KMS-11 (cell line): ENCODE measurements around the gene NEDD9.

Experiments used
- H2AFZ ChIP-seq: fragments of 200-600 bp; sonication (generic); 2 replicates; pipeline ENCODE4 v1.6.1; 2016; ENCODE audit warnings: antibody characterized with exemption, mixed run types, low read depth
- H3K27ac ChIP-seq: fragments of 200-600 bp; sonication (generic); 2 replicates; pipeline ENCODE4 v1.6.1; 2016; ENCODE audit warnings: mild to moderate bottlenecking, mixed run types
- H3K27me3 ChIP-seq: fragments of 200-600 bp; sonication (generic); 2 replicates; pipeline ENCODE4 v1.6.1; 2017; ENCODE audit warnings: mild to moderate bottlenecking, low read depth, mixed run types, moderate library complexity; ENCODE audit not compliant: insufficient read depth
- H3K36me3 ChIP-seq: fragments of 200-600 bp; sonication (generic); 2 replicates; pipeline ENCODE4 v1.6.1; 2017; ENCODE audit warnings: mild to moderate bottlenecking, mixed run types; ENCODE audit not compliant: insufficient read depth
- H3K4me1 ChIP-seq: fragments of 200-600 bp; sonication (generic); 2 replicates; pipeline ENCODE4 v1.6.1; 2016; ENCODE audit warnings: mild to moderate bottlenecking, low read depth, mixed run types; ENCODE audit not compliant: poor library complexity, severe bottlenecking
- H3K4me2 ChIP-seq: fragments of 200-600 bp; sonication (generic); 2 replicates; pipeline ENCODE4 v1.7.0; 2016; ENCODE audit warnings: mild to moderate bottlenecking, mixed run types
- H3K4me3 ChIP-seq: fragments of 200-600 bp; sonication (generic); IDR thresholded peaks from 2 replicates; pipeline ENCODE4 v1.6.1; 2017; ENCODE audit warnings: low read depth, low read length, mixed read lengths; ENCODE audit not compliant: insufficient read depth
- H3K79me2 ChIP-seq: fragments of 200-600 bp; sonication (generic); 2 replicates; pipeline ENCODE4 v1.6.1; 2016; ENCODE audit warnings: low read depth, mixed run types; ENCODE audit not compliant: insufficient read depth
- H3K9ac ChIP-seq: fragments of 200-600 bp; sonication (generic); 2 replicates; pipeline ENCODE4 v1.6.1; 2016; ENCODE audit warnings: mild to moderate bottlenecking, mixed run types
- H4K20me1 ChIP-seq: fragments of 200-600 bp; sonication (generic); 2 replicates; pipeline ENCODE4 v1.6.1; 2016; ENCODE audit warnings: mild to moderate bottlenecking, mixed run types; ENCODE audit not compliant: insufficient read depth
- TF ChIP-seq, protein P1 (sequence below): fragments of 200-600 bp; sonication (generic); conservative IDR thresholded peaks from 2 replicates; pipeline ENCODE4 v1.6.1; 2017; ENCODE audit warnings: low read depth, mild to moderate bottlenecking, antibody characterized with exemption, low read length, moderate library complexity, mixed read lengths

The NEDD9 gene

DNA sequence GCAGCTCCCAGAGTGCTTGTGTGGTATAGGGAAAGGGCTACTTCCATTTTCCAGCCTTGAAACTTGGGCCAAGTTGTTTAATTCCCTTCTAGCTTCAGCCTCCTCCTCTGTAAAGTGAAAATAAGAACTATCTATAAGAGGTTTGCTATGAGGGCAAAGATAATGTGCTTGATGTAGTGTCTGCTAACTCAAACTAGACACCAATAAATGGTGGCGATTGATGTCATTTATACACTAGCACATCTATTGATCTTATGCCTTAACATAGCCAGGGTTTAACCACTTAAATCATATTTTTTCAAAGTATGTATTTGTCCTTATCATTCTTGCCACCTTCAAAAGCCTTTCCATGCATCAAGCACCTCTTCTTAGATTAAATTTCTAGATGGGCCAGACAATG, 55.2 kb downstream of the NEDD9 start:
- H2AFZ ChIP-seq = no peak overlapping the region
- H3K9ac ChIP-seq = no peak overlapping the region
- no peaks in the 10 kb centered on the region for H4K20me1 ChIP-seq
- no peak overlapping the region for H3K4me3 ChIP-seq
- no peaks in the 10 kb centered on the region for H3K4me1 ChIP-seq
- H3K79me2 ChIP-seq = no peaks in the 10 kb centered on the region
- TF ChIP-seq, protein P1, sequence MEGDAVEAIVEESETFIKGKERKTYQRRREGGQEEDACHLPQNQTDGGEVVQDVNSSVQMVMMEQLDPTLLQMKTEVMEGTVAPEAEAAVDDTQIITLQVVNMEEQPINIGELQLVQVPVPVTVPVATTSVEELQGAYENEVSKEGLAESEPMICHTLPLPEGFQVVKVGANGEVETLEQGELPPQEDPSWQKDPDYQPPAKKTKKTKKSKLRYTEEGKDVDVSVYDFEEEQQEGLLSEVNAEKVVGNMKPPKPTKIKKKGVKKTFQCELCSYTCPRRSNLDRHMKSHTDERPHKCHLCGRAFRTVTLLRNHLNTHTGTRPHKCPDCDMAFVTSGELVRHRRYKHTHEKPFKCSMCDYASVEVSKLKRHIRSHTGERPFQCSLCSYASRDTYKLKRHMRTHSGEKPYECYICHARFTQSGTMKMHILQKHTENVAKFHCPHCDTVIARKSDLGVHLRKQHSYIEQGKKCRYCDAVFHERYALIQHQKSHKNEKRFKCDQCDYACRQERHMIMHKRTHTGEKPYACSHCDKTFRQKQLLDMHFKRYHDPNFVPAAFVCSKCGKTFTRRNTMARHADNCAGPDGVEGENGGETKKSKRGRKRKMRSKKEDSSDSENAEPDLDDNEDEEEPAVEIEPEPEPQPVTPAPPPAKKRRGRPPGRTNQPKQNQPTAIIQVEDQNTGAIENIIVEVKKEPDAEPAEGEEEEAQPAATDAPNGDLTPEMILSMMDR = no peak
- no peaks in the 10 kb centered on the region for H3K36me3 ChIP-seq
- no peak overlapping the region for H3K4me2 ChIP-seq
- no peaks in the 10 kb centered on the region for H3K27me3 ChIP-seq
- H3K27ac ChIP-seq = no peak overlapping the region

DNA sequence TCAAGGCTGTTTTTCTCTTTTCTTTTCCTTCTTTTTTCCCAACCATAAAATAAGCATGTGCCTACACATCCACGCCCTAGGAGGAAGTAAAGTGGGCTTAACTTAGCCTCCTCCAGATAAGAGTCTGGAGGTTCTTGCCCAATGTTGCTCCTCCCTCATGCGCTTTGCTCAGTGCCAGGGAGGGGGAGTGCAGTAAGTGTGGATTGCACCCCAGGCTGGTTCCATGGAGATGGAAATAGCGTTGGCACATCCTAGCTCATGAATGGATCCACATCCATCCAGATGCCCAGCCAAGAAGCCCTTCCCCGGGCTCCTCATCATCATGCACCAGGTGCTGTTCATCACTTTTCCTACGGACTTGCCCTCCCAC, 58.2 kb downstream of the NEDD9 start:
- no peak overlapping the region for H3K4me2 ChIP-seq
- H3K9ac ChIP-seq = no peak overlapping the region
- TF ChIP-seq, protein P1 = no peak
- H2AFZ ChIP-seq = no peak overlapping the region
- no peak overlapping the region for H3K4me3 ChIP-seq
- no peaks in the 10 kb centered on the region for H4K20me1 ChIP-seq
- no peak overlapping the region for H3K27ac ChIP-seq
- no peaks in the 10 kb centered on the region for H3K36me3 ChIP-seq
- H3K79me2 ChIP-seq = no peaks in the 10 kb centered on the region
- H3K27me3 ChIP-seq = no peaks in the 10 kb centered on the region
- H3K4me1 ChIP-seq = no peaks in the 10 kb centered on the region

DNA sequence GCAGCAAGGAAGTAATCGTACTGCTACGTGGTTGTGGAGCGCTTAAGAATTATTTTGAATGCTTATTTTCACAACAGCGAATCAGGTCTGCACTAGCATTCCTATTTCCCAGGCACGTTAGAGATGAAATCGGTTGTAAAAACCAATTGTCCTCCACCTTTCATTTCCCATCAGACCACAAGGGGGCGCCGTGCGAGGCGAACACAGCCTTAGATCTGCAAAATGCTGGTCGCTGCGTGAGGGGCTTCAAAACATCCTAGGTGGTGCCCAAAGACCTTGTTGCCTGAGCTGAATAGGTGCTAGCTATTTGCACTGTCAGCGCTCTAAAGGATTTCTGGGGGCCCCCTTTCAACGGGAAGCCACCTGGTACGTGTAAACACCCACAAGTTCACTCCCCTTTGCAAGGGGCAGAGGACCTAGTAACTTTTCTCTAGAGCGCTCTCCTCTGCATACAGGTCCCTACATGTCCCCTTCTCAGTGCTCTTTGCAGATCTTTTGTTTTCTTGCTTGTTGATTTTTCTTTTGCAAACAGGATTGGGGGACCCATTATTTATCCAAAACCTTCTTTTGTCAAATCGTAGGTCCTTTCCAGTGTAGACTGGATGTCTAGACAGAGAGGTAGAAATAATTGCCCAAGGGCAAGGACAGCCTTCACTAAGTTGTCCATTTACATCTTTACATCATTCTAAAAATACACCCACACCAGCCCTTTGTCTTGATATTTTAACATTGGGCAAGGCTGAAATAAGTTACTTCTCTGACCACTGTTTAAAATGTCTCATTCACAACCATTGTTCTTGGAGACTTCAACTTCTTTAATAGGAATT, 59.8 kb downstream of the NEDD9 start:
- Histone ChIP-seq H3K27me3 (no peaks in the 10 kb centered on the region), H3K4me3 (no peak overlapping the region), H3K27ac (no peak overlapping the region), H3K36me3 (no peaks in the 10 kb centered on the region), H4K20me1 (no peaks in the 10 kb centered on the region), H3K4me1 (no peaks in the 10 kb centered on the region), H3K4me2 (no peak overlapping the region), H2AFZ (no peak overlapping the region), H3K9ac (no peak overlapping the region), H3K79me2 (no peaks in the 10 kb centered on the region)
- TF ChIP-seq, protein P1 = peak; percentile 84

DNA sequence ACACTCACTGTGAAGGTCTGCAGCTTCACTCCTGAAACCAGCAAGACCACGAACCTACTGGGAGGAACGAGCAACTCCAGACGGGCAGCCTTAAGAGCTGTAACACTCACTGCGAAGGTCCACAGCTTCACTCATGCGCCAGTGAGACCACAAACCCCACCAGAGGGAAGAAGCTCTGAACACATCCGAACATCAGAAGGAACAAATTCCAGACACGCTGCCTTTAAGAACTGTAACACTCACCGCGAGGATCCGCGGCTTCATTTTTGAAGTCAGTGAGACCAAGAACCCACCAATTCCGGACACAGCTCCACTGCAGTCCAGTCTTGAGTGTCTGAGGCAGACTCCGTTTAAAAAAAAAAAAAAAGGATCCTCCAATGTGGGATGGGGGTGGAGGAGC, 60.5 kb downstream of the NEDD9 start:
- Histone ChIP-seq H3K4me2 (no peak overlapping the region), H3K27ac (no peak overlapping the region), H3K4me3 (no peak overlapping the region)

More for the DNA sequence above, 60.5 kb downstream of the NEDD9 start:
- TF ChIP-seq, protein P1 = no peak
- no peaks in the 10 kb centered on the region for H3K79me2 ChIP-seq
- no peak overlapping the region for H3K9ac ChIP-seq
- H2AFZ ChIP-seq = no peak overlapping the region
- H4K20me1 ChIP-seq = no peaks in the 10 kb centered on the region
- no peaks in the 10 kb centered on the region for H3K36me3 ChIP-seq
- no peaks in the 10 kb centered on the region for H3K4me1 ChIP-seq
- no peaks in the 10 kb centered on the region for H3K27me3 ChIP-seq
